PFSK-1 (cell line): ENCODE data around the gene NDUFAF5.

Source experiments
- FOXP2 ChIP-seq: optimal IDR thresholded peaks from 2 replicates; pipeline ENCODE3; 2011; ENCODE audit warnings: borderline replicate concordance, control low read depth, inconsistent platforms; ENCODE audit not compliant: insufficient read depth; ENCODE audit errors: extremely low read length, extremely low read depth
- POLR2AphosphoS5 ChIP-seq: IDR thresholded peaks from 2 replicates; pipeline ENCODE4 v1.6.1; 2012; ENCODE audit warnings: low read depth, mild to moderate bottlenecking, control low read depth, low read length, moderate library complexity
- SIN3A ChIP-seq: IDR thresholded peaks from 2 replicates; pipeline ENCODE4 v1.6.1; 2012; ENCODE audit warnings: mild to moderate bottlenecking, low read length, moderate library complexity, borderline replicate concordance; ENCODE audit not compliant: insufficient read depth
- TAF1 ChIP-seq: IDR thresholded peaks from 2 replicates; pipeline ENCODE4 v1.6.1; 2012; ENCODE audit warnings: low read length, control low read depth, borderline replicate concordance; ENCODE audit not compliant: insufficient read depth
- TF ChIP-seq, protein P1 (sequence below), 2 experiments: IDR thresholded peaks; 2 replicates each; pipeline versions ENCODE4 v1.6.1 to v1.8.0; 2011 to 2012; ENCODE audit warnings: low read depth in 2 of 2, low read length in 2 of 2, control low read depth in 1 of 2, inconsistent platforms in 1 of 2, mild to moderate bottlenecking in 1 of 2, moderate library complexity in 1 of 2; ENCODE audit not compliant: insufficient read depth in 1 of 2

The NDUFAF5 gene

DNA sequence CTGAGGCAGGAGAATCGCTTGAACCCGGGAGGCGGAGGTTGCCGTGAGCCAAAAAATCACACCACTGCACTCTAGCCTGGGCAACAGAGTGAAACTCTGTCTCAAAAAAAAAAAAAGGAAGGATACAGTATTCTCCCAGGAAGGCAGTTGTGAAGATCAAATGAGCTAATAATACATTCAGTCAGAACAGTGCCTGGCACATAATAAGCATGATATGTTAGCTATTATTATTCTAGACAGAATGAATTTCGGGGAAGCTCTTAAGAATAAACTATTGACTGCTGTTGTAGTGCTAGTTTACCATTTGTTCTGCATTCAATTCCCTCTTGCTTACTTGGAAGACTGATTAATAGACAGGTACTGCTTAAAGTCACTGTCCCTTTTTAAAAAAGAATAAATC lies 40.6 kb downstream of the NDUFAF5 start:
- TF ChIP-seq FOXP2 = no peak
- no peak for TF ChIP-seq TAF1
- no peak for TF ChIP-seq SIN3A
- no peak for TF ChIP-seq POLR2AphosphoS5
- TF ChIP-seq, protein P1, sequence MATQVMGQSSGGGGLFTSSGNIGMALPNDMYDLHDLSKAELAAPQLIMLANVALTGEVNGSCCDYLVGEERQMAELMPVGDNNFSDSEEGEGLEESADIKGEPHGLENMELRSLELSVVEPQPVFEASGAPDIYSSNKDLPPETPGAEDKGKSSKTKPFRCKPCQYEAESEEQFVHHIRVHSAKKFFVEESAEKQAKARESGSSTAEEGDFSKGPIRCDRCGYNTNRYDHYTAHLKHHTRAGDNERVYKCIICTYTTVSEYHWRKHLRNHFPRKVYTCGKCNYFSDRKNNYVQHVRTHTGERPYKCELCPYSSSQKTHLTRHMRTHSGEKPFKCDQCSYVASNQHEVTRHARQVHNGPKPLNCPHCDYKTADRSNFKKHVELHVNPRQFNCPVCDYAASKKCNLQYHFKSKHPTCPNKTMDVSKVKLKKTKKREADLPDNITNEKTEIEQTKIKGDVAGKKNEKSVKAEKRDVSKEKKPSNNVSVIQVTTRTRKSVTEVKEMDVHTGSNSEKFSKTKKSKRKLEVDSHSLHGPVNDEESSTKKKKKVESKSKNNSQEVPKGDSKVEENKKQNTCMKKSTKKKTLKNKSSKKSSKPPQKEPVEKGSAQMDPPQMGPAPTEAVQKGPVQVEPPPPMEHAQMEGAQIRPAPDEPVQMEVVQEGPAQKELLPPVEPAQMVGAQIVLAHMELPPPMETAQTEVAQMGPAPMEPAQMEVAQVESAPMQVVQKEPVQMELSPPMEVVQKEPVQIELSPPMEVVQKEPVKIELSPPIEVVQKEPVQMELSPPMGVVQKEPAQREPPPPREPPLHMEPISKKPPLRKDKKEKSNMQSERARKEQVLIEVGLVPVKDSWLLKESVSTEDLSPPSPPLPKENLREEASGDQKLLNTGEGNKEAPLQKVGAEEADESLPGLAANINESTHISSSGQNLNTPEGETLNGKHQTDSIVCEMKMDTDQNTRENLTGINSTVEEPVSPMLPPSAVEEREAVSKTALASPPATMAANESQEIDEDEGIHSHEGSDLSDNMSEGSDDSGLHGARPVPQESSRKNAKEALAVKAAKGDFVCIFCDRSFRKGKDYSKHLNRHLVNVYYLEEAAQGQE (IDR thresholded peaks at IDR 0.05; ENCODE audit: insufficient read depth in 1 of 2, low read depth in 2 of 2, low read length in 2 of 2) = no peak

DNA sequence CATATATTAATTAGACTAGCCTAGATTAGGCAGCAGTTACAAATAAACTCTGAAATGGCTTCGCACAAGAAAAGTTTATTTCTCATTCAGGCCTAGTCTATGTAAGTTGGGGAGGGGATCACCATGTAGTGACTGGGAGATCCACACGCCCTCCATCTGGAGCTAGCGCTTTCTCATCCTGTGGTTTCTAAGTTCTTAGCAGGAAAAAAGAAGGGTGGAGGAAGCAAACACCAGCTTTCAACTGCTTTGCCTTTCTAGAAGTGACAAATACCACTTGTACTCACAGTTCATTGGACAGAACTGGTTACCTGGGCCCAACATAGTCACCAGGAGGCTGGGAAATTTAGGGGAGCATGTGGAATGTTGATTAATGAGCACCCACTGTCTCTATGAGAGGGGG lies 46.6 kb downstream of the NDUFAF5 start:
- TF ChIP-seq TAF1 = no peak
- TF ChIP-seq, protein P1 (IDR thresholded peaks at IDR 0.05; ENCODE audit: insufficient read depth in 1 of 2, low read depth in 2 of 2, low read length in 2 of 2) = no peak

DNA sequence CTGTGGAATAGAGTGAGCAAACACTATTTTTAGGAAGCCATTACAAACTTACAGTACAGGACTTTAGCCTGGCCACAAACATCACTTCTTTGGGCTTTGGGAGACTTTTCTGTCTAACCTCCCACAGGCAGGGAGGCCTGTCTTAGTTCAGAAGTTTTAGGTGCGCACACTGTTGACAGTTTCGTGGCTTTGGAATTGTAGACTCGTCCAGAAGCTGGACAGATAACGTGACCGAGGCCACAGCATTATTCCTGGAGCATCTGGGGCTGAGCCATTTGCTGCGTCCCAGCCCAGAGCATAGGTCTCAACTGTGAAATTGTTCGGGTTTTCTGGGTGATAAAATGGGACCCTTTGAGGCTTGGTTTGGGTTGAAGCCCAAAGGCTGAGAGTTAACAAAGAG lies 53.8 kb downstream of the NDUFAF5 start:
- TF ChIP-seq TAF1 = no peak
- TF ChIP-seq, protein P1 (IDR thresholded peaks at IDR 0.05; ENCODE audit: insufficient read depth in 1 of 2, low read depth in 2 of 2, low read length in 2 of 2) = no peak
- TF ChIP-seq SIN3A = no peak
- no peak for TF ChIP-seq POLR2AphosphoS5
- TF ChIP-seq FOXP2 = no peak

DNA sequence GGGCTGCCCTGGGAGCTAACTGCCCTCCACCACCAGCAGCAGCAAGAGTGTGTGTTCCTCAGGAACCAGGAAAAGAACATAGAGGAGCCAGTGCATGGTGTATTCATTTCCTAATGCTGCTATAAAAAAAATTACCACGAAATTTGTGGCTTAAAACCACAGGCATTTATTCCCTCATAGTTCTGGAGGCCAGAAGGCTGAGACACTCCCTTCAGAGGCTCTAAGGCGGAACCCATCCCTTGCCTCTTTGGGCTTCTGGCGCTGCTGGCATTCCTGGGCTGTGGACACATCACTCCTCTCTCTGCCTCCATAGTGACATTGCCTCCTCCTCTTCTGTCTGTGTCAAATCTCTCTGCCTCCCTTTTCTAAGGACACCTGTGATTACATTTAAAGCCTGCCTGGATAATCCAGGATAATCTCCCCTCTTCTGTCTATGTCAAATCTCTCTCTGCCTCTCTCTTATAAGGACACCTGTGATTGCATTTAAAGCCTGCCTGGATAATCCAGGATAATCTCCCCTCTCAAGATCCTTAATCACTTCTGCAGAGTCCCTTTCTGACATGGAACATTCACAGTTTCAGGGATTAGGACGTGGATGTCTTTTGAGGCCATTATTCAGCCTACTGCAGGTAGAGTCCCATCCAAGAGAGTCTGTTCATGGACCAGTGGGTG lies 54.7 kb downstream of the NDUFAF5 start:
- TF ChIP-seq TAF1 (no peak), FOXP2 (no peak), SIN3A (no peak), POLR2AphosphoS5 (no peak)
- TF ChIP-seq, protein P1 (IDR thresholded peaks at IDR 0.05; ENCODE audit: insufficient read depth in 1 of 2, low read depth in 2 of 2, low read length in 2 of 2) = no peak

DNA sequence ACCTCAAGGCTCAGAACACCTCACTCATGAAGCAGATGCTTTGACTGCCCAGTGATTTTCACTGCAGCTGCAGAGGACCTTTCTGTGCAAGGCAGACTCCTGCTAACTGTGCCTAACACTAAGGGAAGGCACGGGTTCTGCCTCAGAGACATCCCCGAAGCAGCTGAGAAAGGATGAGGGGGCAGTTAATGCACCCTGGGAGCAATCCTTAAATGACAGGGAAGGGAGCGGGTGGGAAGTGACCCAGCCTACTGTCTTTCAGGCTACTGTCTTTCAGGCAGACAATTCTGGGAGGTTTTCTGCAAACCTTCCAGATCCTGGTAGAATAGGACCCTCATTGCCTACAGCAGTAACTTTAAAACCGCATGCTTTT lies 55.3 kb downstream of the NDUFAF5 start:
- TF ChIP-seq SIN3A = no peak
- TF ChIP-seq, protein P1 (IDR thresholded peaks at IDR 0.05; ENCODE audit: insufficient read depth in 1 of 2, low read depth in 2 of 2, low read length in 2 of 2) = no peak
- no peak for TF ChIP-seq POLR2AphosphoS5
- no peak for TF ChIP-seq FOXP2
- TF ChIP-seq TAF1 = no peak
